AG04449 (cell line): ENCODE data around the gene SMIM30.
A peak's percentile ranks its signal among the peaks of the same experiment; 100 is the strongest.

Source experiments
- CTCF ChIA-PET: fragments of 350-600 bp; formaldehyde crosslinking; extraction: SDS; loops from one replicate; lab custom pipeline; 2021; ENCODE audit warnings: antibody characterized with exemption; lab: Yijun Ruan, JAX
- POLR2A ChIA-PET: fragments of 400-600, 350-600 bp; formaldehyde crosslinking; extraction: SDS; loops from one replicate; lab custom pipeline; 2020; ENCODE audit warnings: antibody characterized with exemption, inconsistent platforms; lab: Yijun Ruan, JAX
- DNase-seq: peaks from one replicate; pipeline ENCODE4 v3.0.0-alpha.2; 2010; ENCODE audit warnings: low read depth, low spot score
- H3K4me3 ChIP-seq: 2 replicates; pipeline ENCODE4 v1.5.1; 2011; ENCODE audit warnings: low read depth, mild to moderate bottlenecking, control low read depth, low read length
- CTCF ChIP-seq: IDR thresholded peaks from one replicate; pipeline ENCODE4 v1.5.1; 2011; ENCODE audit warnings: mild to moderate bottlenecking, moderate library complexity, low read length, control low read depth, inconsistent platforms; ENCODE audit not compliant: insufficient read depth; ENCODE audit errors: missing control alignments

Gene SMIM30

GRCh38 chr7:113085781-113086390 is 32.5 kb downstream of the SMIM30 start:
- CTCF ChIA-PET = interaction anchor here (0.8 to 1.3 kb wide), 3 partner anchors 10 to 73 kb away, joined by 3 to 4 read pairs (median 3); no protein-coding TSS in a partner anchor
- H3K4me3 ChIP-seq = peak overlapping the region; percentile 64
- POLR2A ChIA-PET = interaction anchor here (0.6 kb wide), 1 partner anchor 32 kb away, joined by 4 read pairs; no protein-coding TSS in a partner anchor
- DNase-seq = no peak
- no peak for TF ChIP-seq CTCF

- no peak for TF ChIP-seq CTCF
- no peak for DNase-seq
- POLR2A ChIA-PET = no interaction called here
- H3K4me3 ChIP-seq = no peak overlapping the region
- CTCF ChIA-PET = no interaction called here
Observed at GRCh38 chr7:113084496-113085172, 33.7 kb downstream of the SMIM30 start.

DNA sequence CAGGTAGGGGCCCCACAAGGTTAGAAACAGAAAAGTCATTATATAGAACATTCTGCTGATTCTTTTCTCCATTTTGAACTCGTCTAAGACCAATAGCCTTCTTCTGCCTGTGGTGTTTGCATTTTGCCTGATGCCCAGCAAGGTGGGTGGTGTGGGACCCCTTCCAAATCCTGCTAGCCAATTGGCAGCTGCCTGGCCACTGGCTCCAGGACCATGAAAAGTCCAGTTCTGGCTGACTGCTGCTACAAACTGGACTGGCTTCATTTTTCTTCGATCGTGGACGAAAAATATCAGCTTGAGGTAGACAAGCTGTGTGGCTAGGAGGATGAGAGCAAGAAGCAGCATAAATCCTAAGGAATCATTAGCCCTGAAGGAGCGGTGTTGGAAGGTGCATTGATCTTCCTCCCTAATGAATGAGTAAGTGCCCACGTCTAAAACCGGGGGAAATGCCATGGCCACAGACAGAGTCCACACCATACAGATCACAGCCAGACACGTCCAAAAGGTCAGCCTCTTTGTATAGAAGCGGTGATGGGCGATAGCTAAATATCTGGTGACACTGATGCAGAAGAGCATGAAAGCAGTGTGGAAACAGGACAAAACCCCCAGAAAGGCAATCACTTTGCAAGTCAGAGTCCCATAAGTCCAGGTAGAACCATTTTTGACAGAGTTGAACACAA is 34.4 kb downstream of the SMIM30 start:
- ChIA-PET CTCF (no interaction called here), POLR2A (no interaction called here)

GRCh38 chr7:113083132-113083815 is 35.1 kb downstream of the SMIM30 start:
- ChIA-PET CTCF (no interaction called here), POLR2A (no interaction called here)
- no peak for DNase-seq
- H3K4me3 ChIP-seq = no peak overlapping the region
- TF ChIP-seq CTCF = no peak

More for the DNA sequence above, 34.4 kb downstream of the SMIM30 start:
- no peak overlapping the region for H3K4me3 ChIP-seq
- no peak for DNase-seq
- TF ChIP-seq CTCF = no peak

- CTCF ChIA-PET = interaction anchor here (1.1 kb wide), 1 partner anchor 8 kb away, joined by 4 read pairs; no protein-coding TSS in a partner anchor
- POLR2A ChIA-PET = no interaction called here
- no peak for DNase-seq
- TF ChIP-seq CTCF = no peak
- no peak overlapping the region for H3K4me3 ChIP-seq
Observed at GRCh38 chr7:113078331-113078730, 40.0 kb downstream of the SMIM30 start.

DNA sequence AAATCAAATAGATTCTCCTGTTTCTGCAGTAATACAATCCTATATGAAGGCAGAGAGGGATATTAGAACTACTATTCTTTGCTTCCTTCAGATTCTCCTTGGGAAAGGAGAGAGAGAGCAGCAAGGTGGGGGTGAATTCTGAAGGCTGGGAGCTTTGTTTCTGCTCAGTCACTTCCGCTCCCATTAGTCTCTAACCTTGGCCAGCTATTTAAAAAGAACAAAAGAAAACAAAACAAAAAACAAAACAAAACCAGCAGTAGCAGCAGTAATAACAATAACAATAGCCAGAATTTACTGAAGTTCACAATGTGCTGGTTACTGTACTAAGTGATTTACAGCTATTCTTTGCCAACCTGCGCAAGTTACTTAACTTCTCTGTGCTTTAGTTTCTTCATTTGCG is 41.7 kb downstream of the SMIM30 start:
- H3K4me3 ChIP-seq = no peak overlapping the region
- TF ChIP-seq CTCF = no peak
- no peak for DNase-seq
- POLR2A ChIA-PET = no interaction called here
- CTCF ChIA-PET = interaction anchor here (1.1 to 1.5 kb wide), 2 partner anchors 10 to 61 kb away, joined by 3 to 4 read pairs; partner anchors contain the start of gene GPR85
